Measurements from ENCODE around the gene PALM.
"Not testable (repeated sequence)": the region's sequence is repeated elsewhere in the genome, so short reads cannot be mapped to it uniquely, and the experiment has no call there.

PALM gene

GRCh38 chr19:709196-709964, 645 bp downstream of the PALM start:
- no peak for DNase-seq

- DNase-seq, result no peak
Measured at GRCh38 chr19:709965-710571, 1.3 kb downstream of the PALM start.

GRCh38 chr19:710767-711166, 2.0 kb downstream of the PALM start:
- no peak for DNase-seq

- DNase-seq, result no peak
Measured at GRCh38 chr19:711254-711653, 2.5 kb downstream of the PALM start.

GRCh38 chr19:715347-715746, 6.6 kb downstream of the PALM start:
- DNase-seq, result no peak

GRCh38 chr19:718251-718951, 9.7 kb downstream of the PALM start:
- DNase-seq, result no peak

- no peak for DNase-seq
Measured at GRCh38 chr19:718991-719512, 10.3 kb downstream of the PALM start.

- DNase-seq, result no peak
Measured at GRCh38 chr19:719636-720344, 11.1 kb downstream of the PALM start.

- no peak for DNase-seq
Measured at GRCh38 chr19:720345-721160, 11.8 kb downstream of the PALM start.

GRCh38 chr19:722553-723101, 13.9 kb downstream of the PALM start:
- no peak for DNase-seq

GRCh38 chr19:723247-723646, 14.5 kb downstream of the PALM start:
- no peak for DNase-seq

- no peak for DNase-seq
Measured at GRCh38 chr19:723714-724113, 15.0 kb downstream of the PALM start.

- DNase-seq, result no peak
Measured at GRCh38 chr19:725461-726089, 16.8 kb downstream of the PALM start.

GRCh38 chr19:726993-727956, 18.5 kb downstream of the PALM start:
- no peak for DNase-seq

GRCh38 chr19:728011-728410, 19.3 kb downstream of the PALM start:
- no peak for DNase-seq

GRCh38 chr19:729564-729963, 20.8 kb downstream of the PALM start:
- not testable (repeated sequence) for DNase-seq

- no peak for DNase-seq
Measured at GRCh38 chr19:729965-730668, 21.4 kb downstream of the PALM start.

- no peak for DNase-seq
Measured at GRCh38 chr19:731000-731399, 22.3 kb downstream of the PALM start.

Measured in CD4-positive, alpha-beta T cell treated with Interleukin-21 for 1 hour (primary cell).